Measurements from ENCODE around the gene TLK2.

DNA sequence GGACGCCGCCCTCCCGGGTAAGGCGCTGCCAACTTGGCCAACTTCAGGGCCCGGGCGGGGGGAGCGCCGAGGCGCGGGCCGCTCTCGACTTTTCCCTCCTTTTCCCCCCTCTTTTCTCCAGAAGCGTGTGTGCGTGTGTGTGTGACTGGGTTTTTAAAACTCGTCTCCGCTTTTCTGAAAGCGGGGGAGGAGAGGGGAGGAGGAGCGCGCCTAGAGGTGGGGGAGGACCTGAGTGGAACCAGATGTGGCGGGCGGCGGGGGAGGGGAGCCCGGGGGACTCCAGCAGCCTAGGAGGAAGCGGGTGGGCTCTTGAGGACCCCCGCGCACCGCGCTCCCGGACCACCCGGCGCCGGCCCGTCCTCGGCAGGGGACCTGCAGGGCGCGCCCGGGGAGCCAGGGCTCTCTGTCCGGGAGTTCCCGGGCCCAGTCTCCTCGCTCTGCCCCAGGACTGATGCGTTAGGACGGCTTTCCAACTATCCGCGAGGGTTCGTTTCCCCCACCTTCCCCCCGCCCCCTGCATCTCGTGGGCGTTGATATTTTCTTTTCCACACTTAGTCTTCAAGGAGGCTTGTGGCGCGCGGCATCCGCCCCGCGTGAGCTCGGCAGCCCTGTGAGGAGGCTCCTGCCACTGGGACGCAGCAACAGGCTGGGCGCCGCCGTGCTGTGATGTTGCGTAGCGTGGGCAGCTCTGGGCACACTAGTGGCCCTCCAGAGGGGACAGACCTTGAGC is 149.4 kb downstream of the TLK2 start:
- TF ChIP-seq, protein P1, sequence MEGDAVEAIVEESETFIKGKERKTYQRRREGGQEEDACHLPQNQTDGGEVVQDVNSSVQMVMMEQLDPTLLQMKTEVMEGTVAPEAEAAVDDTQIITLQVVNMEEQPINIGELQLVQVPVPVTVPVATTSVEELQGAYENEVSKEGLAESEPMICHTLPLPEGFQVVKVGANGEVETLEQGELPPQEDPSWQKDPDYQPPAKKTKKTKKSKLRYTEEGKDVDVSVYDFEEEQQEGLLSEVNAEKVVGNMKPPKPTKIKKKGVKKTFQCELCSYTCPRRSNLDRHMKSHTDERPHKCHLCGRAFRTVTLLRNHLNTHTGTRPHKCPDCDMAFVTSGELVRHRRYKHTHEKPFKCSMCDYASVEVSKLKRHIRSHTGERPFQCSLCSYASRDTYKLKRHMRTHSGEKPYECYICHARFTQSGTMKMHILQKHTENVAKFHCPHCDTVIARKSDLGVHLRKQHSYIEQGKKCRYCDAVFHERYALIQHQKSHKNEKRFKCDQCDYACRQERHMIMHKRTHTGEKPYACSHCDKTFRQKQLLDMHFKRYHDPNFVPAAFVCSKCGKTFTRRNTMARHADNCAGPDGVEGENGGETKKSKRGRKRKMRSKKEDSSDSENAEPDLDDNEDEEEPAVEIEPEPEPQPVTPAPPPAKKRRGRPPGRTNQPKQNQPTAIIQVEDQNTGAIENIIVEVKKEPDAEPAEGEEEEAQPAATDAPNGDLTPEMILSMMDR (IDR thresholded peaks at IDR 0.05; ENCODE audit: low read depth, low read length) = no peak
- TF ChIP-seq, protein P2, sequence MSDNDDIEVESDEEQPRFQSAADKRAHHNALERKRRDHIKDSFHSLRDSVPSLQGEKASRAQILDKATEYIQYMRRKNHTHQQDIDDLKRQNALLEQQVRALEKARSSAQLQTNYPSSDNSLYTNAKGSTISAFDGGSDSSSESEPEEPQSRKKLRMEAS (IDR thresholded peaks at IDR 0.05; ENCODE audit: low read depth, low read length) = no peak
- TF ChIP-seq POLR2A (IDR thresholded peaks at IDR 0.05; ENCODE audit: extremely low read depth, insufficient read length) = no peak

All from NB4 (cell line).